Vagina (tissue), 2 donors: ENCODE measurements around the gene CAV1. TPM values are rescaled to one million over a fixed set of nuclear protein-coding genes. Genes with fewer than 3 reads are reported as not detected.

Experiments used
- DNase-seq, 2 donors: peaks; one replicate each; pipeline ENCODE4 v3.0.0-alpha.2; 2017; ENCODE audit errors: extremely low spot score in 2 of 2
- H3K27ac ChIP-seq: fragments of 200-600 bp; sonication (generic); one replicate; pipeline ENCODE4 v1.5.1; 2019
- H3K27me3 ChIP-seq: fragments of 200-600 bp; sonication (generic); one replicate; pipeline ENCODE4 v1.5.1; 2019
- H3K36me3 ChIP-seq, 2 donors: fragments of 200-600 bp; sonication (generic); one replicate each; pipeline ENCODE4 v1.5.1; 2017 to 2019
- H3K4me1 ChIP-seq: fragments of 200-600 bp; sonication (generic); one replicate; pipeline ENCODE4 v1.5.1; 2019
- H3K4me3 ChIP-seq, 2 donors: fragments of 200-600 bp; sonication (generic); 1 replicate in 1 of 2; 2 replicates in 1 of 2; pipeline ENCODE4 v1.5.1; 2016 to 2019
- H3K9me3 ChIP-seq: fragments of 200-600 bp; sonication (generic); one replicate; pipeline ENCODE4 v1.5.1; 2019
- CTCF ChIP-seq, 3 experiments: fragments of 450-650 bp in 2 of 3; fragments of 200-600 bp in 1 of 3; sonication (generic) in 1 of 3; IDR thresholded peaks; one replicate each; pipeline ENCODE4 v1.5.1; 2017 to 2019; ENCODE audit warnings: antibody characterized with exemption in 3 of 3, mild to moderate bottlenecking in 2 of 3, moderate library complexity in 2 of 3
- POLR2A ChIP-seq, 2 donors: fragments of 450-650 bp; IDR thresholded peaks; one replicate each; pipeline ENCODE4 v1.6.1; 2017; ENCODE audit warnings: antibody characterized with exemption in 2 of 2, mild to moderate bottlenecking in 2 of 2, moderate library complexity in 2 of 2
- POLR2AphosphoS5 ChIP-seq, 2 donors: sonication (generic); formaldehyde crosslinking; IDR thresholded peaks; one replicate each; pipeline ENCODE4 v1.9.0; 2017; ENCODE audit warnings: antibody characterized with exemption in 2 of 2, mild to moderate bottlenecking in 2 of 2, low read depth in 1 of 2; ENCODE audit not compliant: insufficient read depth in 1 of 2
- intact Hi-C: fragments of 100-400 bp; cut with DNase I; formaldehyde crosslinking; loops from one replicate; pipeline ENCODE4 v1.15.1; 2023
- small RNA-seq: library from RNA; depleted of rRNA; stranded (forward); fragments of <200 nt; gene quantifications from one replicate; pipeline ENCODE3, GENCODE V24; 2016
- total RNA-seq: library from RNA; depleted of rRNA; stranded (reverse); fragments of >200 nt; gene quantifications from one replicate; pipeline ENCODE4 v1.2.3, GENCODE V29; 2016

Gene CAV1
- total RNA-seq, 1 donor from 2014 or later: 162 TPM

- TF ChIP-seq POLR2AphosphoS5 (IDR thresholded peaks at IDR 0.05; ENCODE audit: insufficient read depth in 1 of 2, low read depth in 1 of 2) (no peak), CTCF (IDR thresholded peaks at IDR 0.05) (no peak), POLR2A (IDR thresholded peaks at IDR 0.05) (no peak)
- Histone ChIP-seq H3K36me3 (no peaks in the 10 kb centered on the region), H3K9me3 (no peaks in the 10 kb centered on the region), H3K27me3 (no peaks in the 10 kb centered on the region), H3K4me1 (no peaks in the 10 kb centered on the region), H3K4me3 (no peak overlapping the region), H3K27ac (no peak overlapping the region)
- no peak for DNase-seq
- intact Hi-C loops: no loop called here
These were observed 82.5 kb downstream of the CAV1 start for GRCh38 chr7:116607299-116607698.

DNA sequence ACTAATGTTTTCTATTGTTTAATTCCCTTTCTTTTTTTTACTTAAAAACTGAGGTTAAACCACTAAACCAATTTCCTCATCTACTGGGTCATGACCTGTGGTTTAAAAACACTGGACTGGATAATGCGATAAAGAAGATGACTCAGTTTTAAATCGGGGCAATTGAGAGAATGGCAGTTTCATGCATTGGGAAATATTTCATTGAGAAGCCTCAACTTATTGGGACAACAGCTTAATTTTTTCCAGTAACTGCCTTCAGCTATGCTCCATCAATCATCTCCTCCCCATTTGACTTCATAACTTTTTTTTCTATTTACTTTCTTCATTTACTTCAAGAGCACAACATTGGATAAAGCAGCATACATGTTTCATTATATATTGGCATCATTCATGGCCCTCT, 85.4 kb downstream of the CAV1 start:
- Histone ChIP-seq H3K27ac (no peak overlapping the region), H3K9me3 (no peaks in the 10 kb centered on the region), H3K27me3 (no peaks in the 10 kb centered on the region), H3K4me1 (no peaks in the 10 kb centered on the region), H3K36me3 (no peaks in the 10 kb centered on the region), H3K4me3 (no peak overlapping the region)
- TF ChIP-seq CTCF (IDR thresholded peaks at IDR 0.05): no peak
- TF ChIP-seq POLR2AphosphoS5 (IDR thresholded peaks at IDR 0.05; ENCODE audit: insufficient read depth in 1 of 2, low read depth in 1 of 2): no peak
- TF ChIP-seq POLR2A (IDR thresholded peaks at IDR 0.05): no peak
- no peak for DNase-seq
- intact Hi-C loops: no loop called here

DNA sequence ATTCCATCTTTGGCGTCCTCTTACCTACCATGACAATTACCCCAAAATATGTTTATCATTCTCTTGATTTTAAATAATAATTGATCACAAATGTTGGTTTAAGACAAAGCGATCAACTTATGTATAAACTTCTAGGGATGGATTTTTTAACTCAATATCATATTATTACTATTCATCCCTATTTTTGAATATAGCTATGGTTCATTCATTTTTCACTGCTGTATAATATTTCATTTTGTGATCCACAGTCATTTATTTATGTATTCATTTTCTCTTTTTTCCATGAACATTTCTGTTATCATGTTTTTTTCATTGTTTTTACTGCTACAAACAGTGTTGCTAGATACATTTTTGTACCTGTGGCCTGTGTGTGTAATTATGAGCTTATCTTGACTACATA, 85.9 kb downstream of the CAV1 start:
- Histone ChIP-seq H3K4me1 (no peaks in the 10 kb centered on the region), H3K27me3 (no peaks in the 10 kb centered on the region), H3K36me3 (no peaks in the 10 kb centered on the region), H3K27ac (no peak overlapping the region), H3K4me3 (no peak overlapping the region), H3K9me3 (no peaks in the 10 kb centered on the region)
- DNase-seq: no peak
- no peak for TF ChIP-seq POLR2A (IDR thresholded peaks at IDR 0.05)
- no peak for TF ChIP-seq CTCF (IDR thresholded peaks at IDR 0.05)
- TF ChIP-seq POLR2AphosphoS5 (IDR thresholded peaks at IDR 0.05; ENCODE audit: insufficient read depth in 1 of 2, low read depth in 1 of 2): no peak
- intact Hi-C loops: no loop called here

Small RNA genes lying within 50 kb of the gene (small RNA-seq; reads per million reads assigned to genes)
- gene AC006159.2: not detected

Other genes with a start within 250 kb of the CAV1 start
- 42.5 TPM for gene CAV2, start 25.3 kb upstream of the CAV1 start, total RNA-seq
- gene MET, start 147.2 kb downstream of the CAV1 start, total RNA-seq: 15.2 TPM